Gastroesophageal sphincter (tissue), 4 donors: ENCODE measurements around the gene LMO1. TPM values are rescaled to one million over a fixed set of nuclear protein-coding genes. Genes with fewer than 3 reads are reported as not detected.

Source experiments
- ATAC-seq: fragments of 150-250 bp; one replicate; pipeline ENCODE4 v1.9.1; 2016; ENCODE audit warnings: mild to moderate bottlenecking, moderate library complexity
- H3K27ac ChIP-seq, 4 donors: fragments of 200-600 bp; sonication (generic) in 3 of 4; 1 replicate in 3 of 4; 2 replicates in 1 of 4; pipeline ENCODE4 v1.5.1; 2016 to 2019
- H3K27me3 ChIP-seq: fragments of 200-600 bp; sonication (generic); one replicate; pipeline ENCODE4 v1.5.1; 2019
- H3K36me3 ChIP-seq, 2 donors: fragments of 200-600 bp; sonication (generic); one replicate each; pipeline ENCODE4 v1.5.1; 2019; ENCODE audit warnings: control low read depth in 1 of 2
- H3K4me1 ChIP-seq, 3 donors: fragments of 200-600 bp; sonication (generic); 1 replicate in 2 of 3; 2 replicates in 1 of 3; pipeline ENCODE4 v1.5.1; 2016 to 2019; ENCODE audit warnings: control low read depth in 2 of 3
- H3K4me3 ChIP-seq, 2 donors: fragments of 200-600 bp; sonication (generic); one replicate each; pipeline ENCODE4 v1.5.1; 2019; ENCODE audit warnings: mild to moderate bottlenecking in 1 of 2, moderate library complexity in 1 of 2
- H3K9me3 ChIP-seq, 3 donors: fragments of 200-600 bp; sonication (generic); one replicate each; pipeline ENCODE4 v1.5.1; 2017 to 2019; ENCODE audit warnings: control low read depth in 2 of 3
- CTCF ChIP-seq, 4 experiments: fragments of 200-600 bp in 2 of 4; fragments of 450-650 bp in 2 of 4; sonication (generic) in 1 of 4; IDR thresholded peaks; one replicate each; pipeline ENCODE4 v1.5.1; 2017 to 2019; ENCODE audit warnings: antibody characterized with exemption in 4 of 4, mild to moderate bottlenecking in 2 of 4, moderate library complexity in 2 of 4
- EP300 ChIP-seq: sonication (generic); formaldehyde crosslinking; IDR thresholded peaks from one replicate; pipeline ENCODE4 v1.6.1; 2017; ENCODE audit warnings: antibody characterized with exemption, mild to moderate bottlenecking
- POLR2A ChIP-seq, 2 donors: fragments of 450-650 bp; IDR thresholded peaks; one replicate each; pipeline ENCODE4 v1.6.1; 2017; ENCODE audit warnings: antibody characterized with exemption in 2 of 2, mild to moderate bottlenecking in 2 of 2, moderate library complexity in 1 of 2
- POLR2AphosphoS5 ChIP-seq: sonication (generic); formaldehyde crosslinking; IDR thresholded peaks from one replicate; pipeline ENCODE4 v1.6.1; 2017; ENCODE audit warnings: antibody characterized with exemption
- WGBS, 2 donors: methylation state at CpG; one replicate each; pipeline ENCODE4 v1.1.5; 2018; ENCODE audit warnings: low coverage in 1 of 2; 5-methylcytosine and 5-hydroxymethylcytosine counted together
- total RNA-seq, 4 donors: library from RNA; depleted of rRNA; stranded (reverse); fragments of >200 nt; gene quantifications; one replicate each; pipeline ENCODE4 v1.1.0, GENCODE V29; 2016

The LMO1 gene
- total RNA-seq, 4 donors from 2014 or later, result not detected

- TF ChIP-seq POLR2AphosphoS5 (no peak), EP300 (no peak), POLR2A (IDR thresholded peaks at IDR 0.05) (no peak), CTCF (IDR thresholded peaks at IDR 0.05) (no peak)
- Histone ChIP-seq H3K4me3 (no peak overlapping the region), H3K27me3 (peaks cover 8% of the 10 kb centered on the region), H3K27ac (no peak overlapping the region), H3K4me1 (no peaks in the 10 kb centered on the region), H3K9me3 (no peaks in the 10 kb centered on the region), H3K36me3 (no peaks in the 10 kb centered on the region)
- WGBS, 2 donors, result 82% methylated on average over 11 of the region's 19 CpGs; no CpG with 5 or more reads in 1 of the 2 donors
- no peak for ATAC-seq
Measured at GRCh38 chr11:8242499-8243280, 21.0 kb downstream of the LMO1 start.

DNA sequence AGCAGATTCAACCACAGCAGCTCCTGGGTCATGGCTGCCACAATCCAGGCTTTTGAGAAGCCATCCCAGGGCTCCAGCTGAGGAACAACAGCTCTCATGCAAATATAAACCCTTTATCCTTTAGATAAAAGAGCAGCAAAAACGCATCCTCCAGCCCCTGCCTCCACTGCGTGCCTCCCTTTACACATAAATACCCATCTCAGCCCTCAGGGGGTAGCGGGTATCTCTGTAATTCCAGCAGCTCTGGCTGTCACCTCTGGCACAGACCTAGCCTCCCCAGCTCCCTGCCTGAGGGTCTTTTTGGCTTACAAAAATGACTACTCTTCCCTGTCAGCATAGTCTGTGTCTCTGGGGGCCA lies 21.6 kb downstream of the LMO1 start:
- no peaks in the 10 kb centered on the region for H3K36me3 ChIP-seq
- no peak overlapping the region for H3K27ac ChIP-seq
- peaks cover 8% of the 10 kb centered on the region for H3K27me3 ChIP-seq
- no peaks in the 10 kb centered on the region for H3K4me1 ChIP-seq
- no peak for TF ChIP-seq POLR2A (IDR thresholded peaks at IDR 0.05)
- no peak for TF ChIP-seq CTCF (IDR thresholded peaks at IDR 0.05)
- no peak for TF ChIP-seq EP300
- ATAC-seq, result no peak
- H3K4me3 ChIP-seq, result no peak overlapping the region
- no peaks in the 10 kb centered on the region for H3K9me3 ChIP-seq
- WGBS, 2 donors, result no CpG with 5 or more reads among the region's 3 CpGs

DNA sequence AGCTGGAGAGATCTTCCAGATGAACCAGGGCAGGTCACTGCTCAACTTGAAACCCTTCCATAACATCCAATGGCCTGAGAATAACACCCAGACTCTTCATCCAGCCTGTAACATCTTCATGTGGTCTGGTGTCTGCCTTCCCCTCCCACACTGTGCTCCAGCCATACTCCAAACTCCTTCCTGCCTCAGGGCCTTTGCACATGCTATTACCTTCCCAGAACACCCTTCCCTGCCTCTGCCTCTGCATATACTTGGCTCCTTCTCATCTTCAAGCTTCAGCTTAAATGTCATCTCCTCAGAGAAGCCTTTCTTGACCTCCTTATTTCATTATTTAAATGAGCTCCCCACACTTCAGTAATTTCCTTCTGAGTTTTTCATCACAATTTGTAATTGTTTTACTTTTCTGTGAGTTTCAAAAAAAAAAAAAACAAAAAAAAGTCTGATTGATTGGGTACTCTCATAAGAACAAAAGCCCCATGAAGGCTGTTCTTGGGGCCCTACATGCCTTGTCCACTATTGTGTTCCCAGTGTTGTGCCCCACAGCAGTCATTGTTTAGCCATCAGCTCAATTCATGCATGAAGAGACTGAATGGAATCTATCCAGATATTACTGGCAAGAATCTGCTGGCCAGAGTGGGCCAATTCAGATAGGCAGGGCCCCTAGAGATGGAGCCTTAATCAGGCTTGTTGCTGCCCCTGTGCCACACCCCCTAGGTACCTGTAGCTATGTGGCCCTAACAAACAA lies 22.1 kb downstream of the LMO1 start:
- H3K27me3 ChIP-seq, result peaks cover 8% of the 10 kb centered on the region
- no peak overlapping the region for H3K27ac ChIP-seq
- no peak for TF ChIP-seq EP300
- TF ChIP-seq CTCF (IDR thresholded peaks at IDR 0.05), result no peak
- TF ChIP-seq POLR2A (IDR thresholded peaks at IDR 0.05), result no peak
- TF ChIP-seq POLR2AphosphoS5, result no peak
- no peaks in the 10 kb centered on the region for H3K36me3 ChIP-seq
- H3K4me3 ChIP-seq, result no peak overlapping the region
- no peaks in the 10 kb centered on the region for H3K9me3 ChIP-seq
- H3K4me1 ChIP-seq, result no peaks in the 10 kb centered on the region
- no peak for ATAC-seq

GRCh38 chr11:8239536-8240228 lies 24.0 kb downstream of the LMO1 start:
- no peak overlapping the region for H3K27ac ChIP-seq
- 83 to 90% methylated on average over 3 of the region's 6 CpGs for WGBS, 2 donors
- H3K4me3 ChIP-seq, result no peak overlapping the region
- no peaks in the 10 kb centered on the region for H3K9me3 ChIP-seq
- no peaks in the 10 kb centered on the region for H3K36me3 ChIP-seq
- H3K27me3 ChIP-seq, result peaks cover 8% of the 10 kb centered on the region
- ATAC-seq, result no peak
- H3K4me1 ChIP-seq, result peaks cover 0 to under 1% (median 0%) of the 10 kb centered on the region in 3 donors
- TF ChIP-seq CTCF (IDR thresholded peaks at IDR 0.05), result no peak
- no peak for TF ChIP-seq POLR2AphosphoS5
- no peak for TF ChIP-seq POLR2A (IDR thresholded peaks at IDR 0.05)
- no peak for TF ChIP-seq EP300
